ENCODE measurements around the gene PDZD8.

GRCh38 chr10:117246997-117247671 is 128.1 kb downstream of the PDZD8 start:
- TF ChIP-seq CTCF (IDR thresholded peaks at IDR 0.05) (no peak), CEBPB (IDR thresholded peaks at IDR 0.05) (no peak), KDM5A (IDR thresholded peaks at IDR 0.05) (no peak), POLR2A (IDR thresholded peaks at IDR 0.05; ENCODE audit: low read length) (no peak), POLR2AphosphoS2 (conservative IDR thresholded peaks at IDR 0.05; ENCODE audit: low read length) (no peak), RFX5 (IDR thresholded peaks at IDR 0.05) (no peak)

All from A549 (cell line).